GM12892 (cell line): ENCODE results near the gene ME3.

Experiments used
- POLR2A ChIP-seq: IDR thresholded peaks from 2 replicates; pipeline ENCODE4 v1.6.1; 2011; ENCODE audit warnings: low read depth, low read length, control low read depth
- POLR2AphosphoS5 ChIP-seq: IDR thresholded peaks from 2 replicates; pipeline ENCODE4 v1.6.1; 2011; ENCODE audit warnings: low read depth, low read length, control low read depth

GRCh38 chr11:86574493-86575207 is 97.8 kb downstream of the ME3 start:
- TF ChIP-seq POLR2A (no peak), POLR2AphosphoS5 (no peak)
